ENCODE data around the gene PRM3. TPM values are rescaled to one million over a fixed set of nuclear protein-coding genes. Genes with fewer than 3 reads are reported as not detected.
A peak's percentile ranks its signal among the peaks of the same experiment; 100 is the strongest.

PRM3 gene
- total RNA-seq, 1 experiment from 2014 or later, result not detected

DNA sequence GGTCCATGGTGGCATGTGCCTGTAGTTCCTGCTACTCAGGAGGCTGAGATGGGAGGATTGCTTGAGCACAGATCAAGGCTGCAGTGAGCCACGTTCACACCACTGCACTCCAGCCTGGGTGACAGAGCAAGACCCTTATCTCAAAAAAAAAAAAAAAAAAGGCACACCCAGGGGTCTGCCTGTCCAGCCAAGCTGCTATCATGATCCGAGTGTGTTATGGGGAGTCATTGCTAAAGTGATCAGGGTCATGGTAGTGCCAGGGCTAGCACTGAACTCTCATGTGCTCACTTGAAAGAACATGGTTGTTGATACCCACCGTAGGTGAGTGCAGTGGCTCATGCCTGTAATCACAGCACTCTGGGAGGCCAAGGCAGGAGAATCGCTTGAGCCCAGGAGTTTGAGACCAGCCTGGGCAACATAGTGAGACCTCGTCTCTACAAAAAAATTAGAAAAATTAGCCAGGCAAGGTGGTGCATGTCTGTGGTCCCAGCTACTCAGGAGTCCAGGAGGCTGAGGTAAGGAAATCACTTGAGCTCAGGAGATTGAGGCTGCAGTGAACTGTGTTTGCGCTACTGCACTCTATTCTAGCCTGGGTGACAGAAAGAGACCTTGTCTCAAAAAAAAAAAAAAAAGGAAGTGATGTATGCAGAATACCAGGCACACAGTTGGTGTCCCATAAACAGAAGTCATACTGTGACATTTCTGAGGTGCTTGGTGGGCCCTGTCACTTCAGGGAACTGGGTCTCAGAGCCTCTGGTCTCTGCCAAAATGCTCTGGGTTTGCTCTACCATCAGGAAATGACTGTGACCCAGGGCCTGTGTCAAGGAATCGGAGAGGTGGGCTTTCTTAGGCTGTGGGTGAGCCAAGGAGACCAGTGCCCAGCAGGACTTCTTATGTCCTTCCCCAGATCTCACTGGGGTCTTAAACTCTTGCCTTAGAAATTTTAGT lies 5.5 kb upstream of the PRM3 start:
- no peaks in the 10 kb centered on the region for H3K36me3 Mint-ChIP-seq (ENCODE audit: insufficient read depth, unreplicated experiment)
- no peaks in the 10 kb centered on the region for H3K9me3 Mint-ChIP-seq (ENCODE audit: unreplicated experiment)
- TF ChIP-seq, protein P1, sequence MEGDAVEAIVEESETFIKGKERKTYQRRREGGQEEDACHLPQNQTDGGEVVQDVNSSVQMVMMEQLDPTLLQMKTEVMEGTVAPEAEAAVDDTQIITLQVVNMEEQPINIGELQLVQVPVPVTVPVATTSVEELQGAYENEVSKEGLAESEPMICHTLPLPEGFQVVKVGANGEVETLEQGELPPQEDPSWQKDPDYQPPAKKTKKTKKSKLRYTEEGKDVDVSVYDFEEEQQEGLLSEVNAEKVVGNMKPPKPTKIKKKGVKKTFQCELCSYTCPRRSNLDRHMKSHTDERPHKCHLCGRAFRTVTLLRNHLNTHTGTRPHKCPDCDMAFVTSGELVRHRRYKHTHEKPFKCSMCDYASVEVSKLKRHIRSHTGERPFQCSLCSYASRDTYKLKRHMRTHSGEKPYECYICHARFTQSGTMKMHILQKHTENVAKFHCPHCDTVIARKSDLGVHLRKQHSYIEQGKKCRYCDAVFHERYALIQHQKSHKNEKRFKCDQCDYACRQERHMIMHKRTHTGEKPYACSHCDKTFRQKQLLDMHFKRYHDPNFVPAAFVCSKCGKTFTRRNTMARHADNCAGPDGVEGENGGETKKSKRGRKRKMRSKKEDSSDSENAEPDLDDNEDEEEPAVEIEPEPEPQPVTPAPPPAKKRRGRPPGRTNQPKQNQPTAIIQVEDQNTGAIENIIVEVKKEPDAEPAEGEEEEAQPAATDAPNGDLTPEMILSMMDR (IDR thresholded peaks at IDR 0.05; ENCODE audit: unreplicated experiment), result no peak
- ChIA-PET CTCF (interaction anchor here (0.5 to 0.7 kb wide), 2 partner anchors 38 to 74 kb away, joined by 3 read pairs; no protein-coding TSS in a partner anchor), POLR2A (no interaction called here)
- intact Hi-C loops (cut with micrococcal nuclease), result no loop called here
- peaks cover 19% of the 10 kb centered on the region for H3K27me3 Mint-ChIP-seq (ENCODE audit: insufficient read depth, unreplicated experiment)
- no peak overlapping the region for H3K27ac Mint-ChIP-seq (ENCODE audit: low read depth, unreplicated experiment)
- no peak overlapping the region for H3K4me3 Mint-ChIP-seq (ENCODE audit: unreplicated experiment)
- H3K4me1 Mint-ChIP-seq (ENCODE audit: insufficient read depth, unreplicated experiment), result peaks cover 6% of the 10 kb centered on the region
- BruUV-seq (replicated peaks), result no TSS peak
- DNase-seq (ENCODE audit: unreplicated experiment), result no peak

DNA sequence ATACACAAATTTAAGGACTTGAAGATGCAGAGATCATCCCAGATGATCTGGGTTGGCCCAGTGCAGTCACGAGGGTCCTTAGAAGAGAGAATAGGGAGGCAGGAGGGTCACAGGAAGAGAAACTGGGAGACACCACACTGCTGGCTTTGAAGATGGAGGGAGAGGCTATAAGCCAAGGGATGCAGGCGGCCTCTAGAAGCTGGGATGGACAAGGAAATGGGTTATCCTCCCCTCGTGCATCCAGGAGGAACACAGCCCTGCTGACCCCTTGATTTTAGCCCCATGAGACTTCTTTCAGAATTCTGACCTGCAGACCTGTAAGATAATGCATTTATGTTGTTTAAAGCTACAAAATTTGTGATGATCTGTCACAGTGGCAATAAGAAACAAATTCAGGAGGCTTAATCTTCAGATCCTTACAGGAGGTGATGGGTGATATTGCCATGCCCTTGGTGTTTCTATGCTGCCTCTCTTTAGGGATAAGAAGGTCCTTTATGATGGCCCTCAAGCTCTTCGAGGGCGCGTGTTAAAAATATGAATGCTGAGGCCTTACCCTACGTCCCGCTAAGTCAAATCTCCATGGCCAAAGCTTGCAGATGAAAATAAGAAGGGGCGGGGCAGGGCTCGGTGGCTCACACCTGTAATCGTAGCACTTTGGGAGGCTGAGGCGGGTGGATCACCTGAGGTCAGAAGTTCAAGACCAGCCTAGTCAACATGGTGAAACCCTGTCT lies 4.3 kb upstream of the PRM3 start:
- no peak for DNase-seq (ENCODE audit: unreplicated experiment)
- TF ChIP-seq, protein P1 (IDR thresholded peaks at IDR 0.05; ENCODE audit: unreplicated experiment), result no peak
- no peak overlapping the region for H3K4me3 Mint-ChIP-seq (ENCODE audit: unreplicated experiment)
- H3K27me3 Mint-ChIP-seq (ENCODE audit: insufficient read depth, unreplicated experiment), result peaks cover 11% of the 10 kb centered on the region
- CTCF ChIA-PET, result no interaction called here
- no peaks in the 10 kb centered on the region for H3K36me3 Mint-ChIP-seq (ENCODE audit: insufficient read depth, unreplicated experiment)
- H3K27ac Mint-ChIP-seq (ENCODE audit: low read depth, unreplicated experiment), result no peak overlapping the region
- no TSS peak for BruUV-seq (replicated peaks)
- intact Hi-C loops (cut with micrococcal nuclease), result no loop called here
- no peaks in the 10 kb centered on the region for H3K9me3 Mint-ChIP-seq (ENCODE audit: unreplicated experiment)
- peaks cover 6% of the 10 kb centered on the region for H3K4me1 Mint-ChIP-seq (ENCODE audit: insufficient read depth, unreplicated experiment)
- POLR2A ChIA-PET, result interaction anchor here (0.7 to 1.0 kb wide), 2 partner anchors 9 to 15 kb away, joined by 3 read pairs; partner anchors contain the start of gene TNP2

DNA sequence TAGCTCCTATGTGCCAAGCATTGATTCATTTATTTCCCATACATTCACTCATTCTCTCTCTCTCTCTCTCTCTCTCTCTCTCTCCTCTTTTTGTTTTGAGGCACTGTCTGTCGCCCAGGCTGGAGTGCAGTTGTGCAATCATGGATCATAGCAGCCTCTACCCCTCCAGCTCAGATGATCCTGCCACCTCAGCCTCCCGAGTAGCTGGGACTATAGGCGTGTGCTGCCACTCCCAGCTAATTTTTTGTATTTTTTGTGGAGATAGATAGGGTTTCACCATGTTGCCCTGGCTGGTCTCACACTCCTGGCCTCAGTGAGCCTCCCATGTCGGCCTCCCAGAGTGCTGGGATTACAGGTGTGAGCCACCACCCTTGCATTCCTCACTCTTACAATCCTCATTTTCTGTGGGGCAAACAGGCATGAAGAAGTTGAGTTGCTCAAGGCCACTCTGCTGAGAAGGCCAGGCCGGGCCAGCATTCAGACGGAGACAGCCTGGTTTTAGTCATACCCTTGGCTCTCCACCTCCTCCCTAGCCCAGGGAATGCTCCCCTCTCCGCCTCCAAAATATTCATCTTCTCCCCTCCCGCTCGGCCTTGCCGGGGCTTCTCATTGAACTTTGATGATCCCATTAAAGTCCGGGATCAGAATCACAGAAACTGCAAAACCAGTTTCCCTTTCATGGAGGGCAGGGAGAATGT lies 3.6 kb upstream of the PRM3 start:
- intact Hi-C loops (cut with micrococcal nuclease), result no loop called here
- H3K4me3 Mint-ChIP-seq (ENCODE audit: unreplicated experiment), result no peak overlapping the region
- peaks cover 6% of the 10 kb centered on the region for H3K4me1 Mint-ChIP-seq (ENCODE audit: insufficient read depth, unreplicated experiment)
- BruUV-seq (replicated peaks), result no TSS peak
- H3K36me3 Mint-ChIP-seq (ENCODE audit: insufficient read depth, unreplicated experiment), result no peaks in the 10 kb centered on the region
- no peak overlapping the region for H3K27ac Mint-ChIP-seq (ENCODE audit: low read depth, unreplicated experiment)
- H3K9me3 Mint-ChIP-seq (ENCODE audit: unreplicated experiment), result no peaks in the 10 kb centered on the region
- DNase-seq (ENCODE audit: unreplicated experiment), result peak; percentile 15
- TF ChIP-seq, protein P1 (IDR thresholded peaks at IDR 0.05; ENCODE audit: unreplicated experiment), result no peak
- ChIA-PET CTCF (interaction anchor here (0.9 to 1.0 kb wide), 2 partner anchors 309 to 322 kb away, joined by 3 read pairs; no protein-coding TSS in a partner anchor), POLR2A (interaction anchor here (0.7 kb wide), 1 partner anchor 14 kb away, joined by 3 read pairs; no protein-coding TSS in a partner anchor)
- peaks cover 4% of the 10 kb centered on the region for H3K27me3 Mint-ChIP-seq (ENCODE audit: insufficient read depth, unreplicated experiment)

All from MCF 10A (cell line).